ENCODE data around the gene KIAA0040. TPM values are rescaled to one million over a fixed set of nuclear protein-coding genes. Genes with fewer than 3 reads are reported as not detected.

Gene KIAA0040
- total RNA-seq, 6 experiments from 2014 or later: 4.6 to 13.5 (median 5.3) TPM

- peaks cover 0 to 21% (median 9%) of the 10 kb centered on the region in 4 donors for H3K4me1 ChIP-seq
- no peaks in the 10 kb centered on the region for H3K9me3 ChIP-seq
- WGBS (ENCODE audit: insufficient coverage, low coverage, low lambda C conversion rate, missing lambda C conversion rate): no CpG with 5 or more reads among the region's 2 CpGs
- TF ChIP-seq, protein P1, sequence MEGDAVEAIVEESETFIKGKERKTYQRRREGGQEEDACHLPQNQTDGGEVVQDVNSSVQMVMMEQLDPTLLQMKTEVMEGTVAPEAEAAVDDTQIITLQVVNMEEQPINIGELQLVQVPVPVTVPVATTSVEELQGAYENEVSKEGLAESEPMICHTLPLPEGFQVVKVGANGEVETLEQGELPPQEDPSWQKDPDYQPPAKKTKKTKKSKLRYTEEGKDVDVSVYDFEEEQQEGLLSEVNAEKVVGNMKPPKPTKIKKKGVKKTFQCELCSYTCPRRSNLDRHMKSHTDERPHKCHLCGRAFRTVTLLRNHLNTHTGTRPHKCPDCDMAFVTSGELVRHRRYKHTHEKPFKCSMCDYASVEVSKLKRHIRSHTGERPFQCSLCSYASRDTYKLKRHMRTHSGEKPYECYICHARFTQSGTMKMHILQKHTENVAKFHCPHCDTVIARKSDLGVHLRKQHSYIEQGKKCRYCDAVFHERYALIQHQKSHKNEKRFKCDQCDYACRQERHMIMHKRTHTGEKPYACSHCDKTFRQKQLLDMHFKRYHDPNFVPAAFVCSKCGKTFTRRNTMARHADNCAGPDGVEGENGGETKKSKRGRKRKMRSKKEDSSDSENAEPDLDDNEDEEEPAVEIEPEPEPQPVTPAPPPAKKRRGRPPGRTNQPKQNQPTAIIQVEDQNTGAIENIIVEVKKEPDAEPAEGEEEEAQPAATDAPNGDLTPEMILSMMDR (IDR thresholded peaks at IDR 0.05): no peak
- no peak for TF ChIP-seq POLR2A (IDR thresholded peaks at IDR 0.05)
- H3K4me3 ChIP-seq: no peak overlapping the region
- H3K27me3 ChIP-seq: no peaks in the 10 kb centered on the region
- intact Hi-C loops (cut with DNase I): no loop called here
- H3K36me3 ChIP-seq: no peaks in the 10 kb centered on the region
- no peak for ATAC-seq
- no peak overlapping the region for H3K27ac ChIP-seq
- no peak for DNase-seq
These were observed 54.0 kb downstream of the KIAA0040 start for GRCh38 chr1:175138579-175138978.

GRCh38 chr1:175137369-175137768, 55.2 kb downstream of the KIAA0040 start:
- TF ChIP-seq, protein P1 (IDR thresholded peaks at IDR 0.05): no peak
- TF ChIP-seq POLR2A (IDR thresholded peaks at IDR 0.05): no peak
- intact Hi-C loops (cut with DNase I): no loop called here
- Histone ChIP-seq H3K36me3 (no peaks in the 10 kb centered on the region), H3K27me3 (no peaks in the 10 kb centered on the region), H3K4me1 (peaks cover 0 to 21% (median 9%) of the 10 kb centered on the region in 4 donors), H3K4me3 (peak overlapping the region in 1 of 3 donors; percentile 16), H3K9me3 (no peaks in the 10 kb centered on the region), H3K27ac (peak overlapping the region in 2 of 3 donors; percentile 37 to 50)
- peak; percentile 83 to 90 (median 88) for ATAC-seq
- peak in 1 of 3 donors; percentile 84 for DNase-seq
- 44% methylated on average over 1 of the region's 1 CpG for WGBS (ENCODE audit: insufficient coverage, low coverage, low lambda C conversion rate, missing lambda C conversion rate)

- 83% methylated on average over 2 of the region's 3 CpGs for WGBS (ENCODE audit: insufficient coverage, low coverage, low lambda C conversion rate, missing lambda C conversion rate)
- Histone ChIP-seq H3K9me3 (no peaks in the 10 kb centered on the region), H3K4me1 (peaks cover 0 to 21% (median 9%) of the 10 kb centered on the region in 4 donors), H3K36me3 (no peaks in the 10 kb centered on the region), H3K27ac (no peak overlapping the region), H3K27me3 (no peaks in the 10 kb centered on the region), H3K4me3 (no peak overlapping the region)
- no peak for TF ChIP-seq POLR2A (IDR thresholded peaks at IDR 0.05)
- TF ChIP-seq, protein P1 (IDR thresholded peaks at IDR 0.05): no peak
- ATAC-seq (no peak), DNase-seq (no peak)
- intact Hi-C loops (cut with DNase I): no loop called here
These were observed 56.3 kb downstream of the KIAA0040 start for GRCh38 chr1:175136246-175136645.

GRCh38 chr1:175134500-175134899, 58.1 kb downstream of the KIAA0040 start:
- intact Hi-C loops (cut with DNase I): no loop called here
- H3K4me3 ChIP-seq: no peak overlapping the region

More at GRCh38 chr1:175134500-175134899, 58.1 kb downstream of the KIAA0040 start:
- DNase-seq: no peak
- Histone ChIP-seq H3K36me3 (no peaks in the 10 kb centered on the region), H3K9me3 (no peaks in the 10 kb centered on the region), H3K4me1 (peaks cover 0 to 29% (median 10%) of the 10 kb centered on the region in 4 donors), H3K27me3 (no peaks in the 10 kb centered on the region), H3K27ac (no peak overlapping the region)
- no peak for ATAC-seq
- TF ChIP-seq, protein P1 (IDR thresholded peaks at IDR 0.05): no peak
- no peak for TF ChIP-seq POLR2A (IDR thresholded peaks at IDR 0.05)
- WGBS (ENCODE audit: insufficient coverage, low coverage, low lambda C conversion rate, missing lambda C conversion rate): 60% methylated on average over 1 of the region's 1 CpG
